Mucosa of stomach (tissue), 1 donor: ENCODE data around the gene AADACL4.

Experiments
- H3K27me3 ChIP-seq: one replicate; pipeline ENCODE4 v1.7.0; 2013; ENCODE audit warnings: mild to moderate bottlenecking, low read length; ENCODE audit not compliant: control insufficient read depth, insufficient read depth
- H3K36me3 ChIP-seq: one replicate; pipeline ENCODE4 v1.7.0; 2013; ENCODE audit warnings: low read length; ENCODE audit not compliant: control insufficient read depth, insufficient read depth
- H3K4me1 ChIP-seq: one replicate; pipeline ENCODE4 v1.7.0; 2013; ENCODE audit warnings: mild to moderate bottlenecking, low read length; ENCODE audit not compliant: control insufficient read depth, insufficient read depth
- H3K4me3 ChIP-seq: one replicate; pipeline ENCODE4 v1.7.0; 2013; ENCODE audit warnings: low read length
- H3K9ac ChIP-seq: one replicate; pipeline ENCODE4 v1.7.0; 2013; ENCODE audit warnings: mild to moderate bottlenecking, low read length, moderate library complexity
- H3K9me3 ChIP-seq: one replicate; pipeline ENCODE4 v1.7.0; 2013; ENCODE audit warnings: mild to moderate bottlenecking, low read length, moderate library complexity; ENCODE audit not compliant: control insufficient read depth
- donor health status: Pancreatic carcinoma.

Gene AADACL4

GRCh38 chr1:12615159-12615864 lies 28.6 kb upstream of the AADACL4 start:
- Histone ChIP-seq H3K4me1 (peaks cover 37% of the 10 kb centered on the region), H3K9ac (peak overlapping the region; percentile 92), H3K36me3 (peaks cover 5% of the 10 kb centered on the region), H3K27me3 (no peaks in the 10 kb centered on the region), H3K9me3 (no peaks in the 10 kb centered on the region), H3K4me3 (peak overlapping the region; percentile 79)

GRCh38 chr1:12615865-12616708 lies 27.8 kb upstream of the AADACL4 start:
- H3K9me3 ChIP-seq: no peaks in the 10 kb centered on the region
- H3K36me3 ChIP-seq: no peaks in the 10 kb centered on the region
- H3K4me1 ChIP-seq: peaks cover 37% of the 10 kb centered on the region
- H3K27me3 ChIP-seq: no peaks in the 10 kb centered on the region
- H3K9ac ChIP-seq: peak overlapping the region; percentile 92
- H3K4me3 ChIP-seq: peak overlapping the region; percentile 79

- Histone ChIP-seq H3K36me3 (no peaks in the 10 kb centered on the region), H3K9ac (peak overlapping the region; percentile 92), H3K9me3 (no peaks in the 10 kb centered on the region), H3K27me3 (no peaks in the 10 kb centered on the region), H3K4me3 (peak overlapping the region; percentile 79), H3K4me1 (peaks cover 44% of the 10 kb centered on the region)
Measured at GRCh38 chr1:12616709-12617373, 27.0 kb upstream of the AADACL4 start.

GRCh38 chr1:12617511-12617900 lies 26.4 kb upstream of the AADACL4 start:
- H3K36me3 ChIP-seq: no peaks in the 10 kb centered on the region
- peak overlapping the region; percentile 92 for H3K9ac ChIP-seq
- H3K4me3 ChIP-seq: peak overlapping the region; percentile 79
- no peaks in the 10 kb centered on the region for H3K9me3 ChIP-seq
- peaks cover 50% of the 10 kb centered on the region for H3K4me1 ChIP-seq
- no peaks in the 10 kb centered on the region for H3K27me3 ChIP-seq

- Histone ChIP-seq H3K36me3 (no peaks in the 10 kb centered on the region), H3K9ac (peak within 1 kb of the TSS; percentile 92), H3K9me3 (no peaks in the 10 kb centered on the region), H3K4me1 (peaks cover 52% of the 10 kb centered on the region), H3K27me3 (no peaks in the 10 kb centered on the region), H3K4me3 (peak within 1 kb of the TSS; percentile 79)
Measured at GRCh38 chr1:12617901-12618660, 25.8 kb upstream of the AADACL4 start, which contains the start of gene DHRS3. DHRS3 (minus strand) TSS chr1:12618210; CDS start chr1:12617348, 862 bp downstream.

- no peaks in the 10 kb centered on the region for H3K9me3 ChIP-seq
- no peaks in the 10 kb centered on the region for H3K36me3 ChIP-seq
- H3K4me3 ChIP-seq: peak overlapping the region; percentile 79
- peak overlapping the region; percentile 92 for H3K9ac ChIP-seq
- no peaks in the 10 kb centered on the region for H3K27me3 ChIP-seq
- H3K4me1 ChIP-seq: peaks cover 50% of the 10 kb centered on the region
Measured at GRCh38 chr1:12618661-12618964, 25.3 kb upstream of the AADACL4 start.

- H3K9me3 ChIP-seq: no peaks in the 10 kb centered on the region
- no peaks in the 10 kb centered on the region for H3K36me3 ChIP-seq
- H3K4me1 ChIP-seq: peaks cover 45% of the 10 kb centered on the region
- no peaks in the 10 kb centered on the region for H3K27me3 ChIP-seq
- peak overlapping the region; percentile 92 for H3K9ac ChIP-seq
- H3K4me3 ChIP-seq: peak overlapping the region; percentile 79
Measured at GRCh38 chr1:12618965-12619791, 24.7 kb upstream of the AADACL4 start.

- no peaks in the 10 kb centered on the region for H3K36me3 ChIP-seq
- H3K4me3 ChIP-seq: no peak overlapping the region
- H3K27me3 ChIP-seq: no peaks in the 10 kb centered on the region
- H3K4me1 ChIP-seq: peaks cover 38% of the 10 kb centered on the region
- H3K9me3 ChIP-seq: no peaks in the 10 kb centered on the region
- peak overlapping the region; percentile 92 for H3K9ac ChIP-seq
Measured at GRCh38 chr1:12619792-12620487, 23.9 kb upstream of the AADACL4 start.

- Histone ChIP-seq H3K9ac (no peak overlapping the region), H3K4me1 (peaks cover 32% of the 10 kb centered on the region), H3K4me3 (no peak overlapping the region), H3K36me3 (no peaks in the 10 kb centered on the region), H3K27me3 (no peaks in the 10 kb centered on the region), H3K9me3 (no peaks in the 10 kb centered on the region)
Measured at GRCh38 chr1:12620488-12620865, 23.4 kb upstream of the AADACL4 start.

- no peak overlapping the region for H3K4me3 ChIP-seq
- peaks cover 31% of the 10 kb centered on the region for H3K4me1 ChIP-seq
- no peaks in the 10 kb centered on the region for H3K36me3 ChIP-seq
- no peak overlapping the region for H3K9ac ChIP-seq
- no peaks in the 10 kb centered on the region for H3K9me3 ChIP-seq
- no peaks in the 10 kb centered on the region for H3K27me3 ChIP-seq
Measured at GRCh38 chr1:12620931-12621330, 23.0 kb upstream of the AADACL4 start.
